NK-92 treated with Interleukin-12 subunit alpha and Interleukin-12 subunit beta, amount 100 ng/mL, for 24 hours (cell line): ENCODE results near the gene CCDC83.
"Not testable (repeated sequence)": the region's sequence is repeated elsewhere in the genome, so short reads cannot be mapped to it uniquely, and the experiment has no call there.

ENCODE experiments used
- DNase-seq: peaks from one replicate; lab custom pipeline; 2025; lab: John Stamatoyannopoulos, UW

CCDC83 gene

DNA sequence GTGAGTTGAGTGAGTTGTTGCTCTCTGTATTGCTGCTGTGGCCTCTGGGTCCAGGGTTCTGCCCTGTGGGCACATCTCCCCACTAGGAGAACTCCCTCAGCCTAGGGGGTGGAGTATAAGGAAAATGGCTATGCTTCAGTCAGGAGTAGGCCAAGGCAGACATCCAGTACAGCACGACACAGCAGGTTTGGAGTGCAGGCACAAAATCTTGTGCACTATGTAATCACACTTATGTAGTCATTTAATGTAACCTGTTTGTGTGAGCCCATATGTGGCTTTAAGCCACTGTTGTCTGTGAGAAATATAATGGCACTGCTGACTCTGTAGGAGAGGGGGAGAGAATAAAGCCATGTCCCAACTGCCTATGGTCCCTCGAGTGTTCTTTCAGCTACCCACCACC lies 90.1 kb downstream of the CCDC83 start:
- DNase-seq = no peak

- no peak for DNase-seq
Observed at GRCh38 chr11:85945788-85946187, 90.6 kb downstream of the CCDC83 start.

- no peak for DNase-seq
Observed at GRCh38 chr11:85946221-85946620, 91.0 kb downstream of the CCDC83 start.

- DNase-seq = peak; percentile 23
Observed at GRCh38 chr11:85947431-85948272, 92.5 kb downstream of the CCDC83 start.

- no peak for DNase-seq
Observed at GRCh38 chr11:85948884-85949283, 93.7 kb downstream of the CCDC83 start.

GRCh38 chr11:85949798-85950197 lies 94.6 kb downstream of the CCDC83 start:
- no peak for DNase-seq

DNA sequence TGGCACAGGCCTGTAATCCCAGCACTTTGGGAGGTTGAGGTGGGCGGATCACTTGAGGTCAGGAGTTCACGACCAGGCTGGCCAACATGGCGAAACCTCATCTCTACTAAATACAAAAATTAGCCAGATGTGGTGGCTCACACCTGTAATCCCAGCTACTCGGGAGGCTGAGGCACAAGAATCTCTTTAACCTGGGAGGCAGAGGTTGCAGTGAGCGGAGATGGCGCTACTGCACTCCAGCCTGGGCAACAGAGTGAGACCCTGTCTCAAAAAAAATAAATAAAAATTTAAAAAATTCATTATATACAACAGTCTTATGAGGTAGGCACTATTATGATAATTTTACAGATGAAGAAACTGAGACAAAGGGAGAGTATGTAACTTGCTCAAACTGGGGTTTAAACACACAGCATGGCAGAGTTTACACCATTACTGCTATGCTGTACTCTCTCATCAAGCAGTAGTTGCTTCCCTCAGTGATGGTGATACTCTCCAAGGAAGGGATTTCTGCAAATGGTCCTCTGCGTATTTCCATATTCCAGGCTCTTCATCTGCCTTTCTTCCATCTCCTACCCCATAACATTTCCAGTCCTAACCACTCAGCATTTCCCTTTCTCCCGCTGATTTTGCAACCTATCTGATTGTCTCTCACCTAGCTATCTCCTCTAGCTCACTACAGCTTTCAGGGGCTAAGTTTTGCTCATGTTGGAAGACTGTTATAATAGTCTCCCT lies 95.3 kb downstream of the CCDC83 start:
- DNase-seq = no peak

GRCh38 chr11:85951049-85951405 lies 95.8 kb downstream of the CCDC83 start:
- DNase-seq = no peak

GRCh38 chr11:85951428-85952107 lies 96.4 kb downstream of the CCDC83 start:
- no peak for DNase-seq

DNA sequence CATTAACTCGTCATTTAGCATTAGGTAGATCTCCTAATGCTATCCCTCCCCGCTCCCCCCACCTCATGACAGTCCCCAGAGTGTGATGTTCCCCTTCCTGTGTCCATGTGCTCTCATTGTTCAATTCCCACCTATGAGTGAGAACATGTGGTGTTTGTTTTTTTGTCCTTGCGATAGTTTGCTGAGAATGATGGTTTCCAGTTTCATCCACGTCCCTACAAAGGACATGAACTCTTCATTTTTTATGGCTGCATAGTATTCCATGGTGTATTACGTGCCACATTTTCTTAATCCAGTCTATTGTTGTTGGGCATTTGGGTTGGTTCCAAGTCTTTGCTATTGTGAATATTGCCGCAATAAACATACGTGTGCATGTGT lies 96.9 kb downstream of the CCDC83 start:
- DNase-seq = not testable (repeated sequence)

- no peak for DNase-seq
Observed at GRCh38 chr11:85953491-85954143, 98.4 kb downstream of the CCDC83 start.

DNA sequence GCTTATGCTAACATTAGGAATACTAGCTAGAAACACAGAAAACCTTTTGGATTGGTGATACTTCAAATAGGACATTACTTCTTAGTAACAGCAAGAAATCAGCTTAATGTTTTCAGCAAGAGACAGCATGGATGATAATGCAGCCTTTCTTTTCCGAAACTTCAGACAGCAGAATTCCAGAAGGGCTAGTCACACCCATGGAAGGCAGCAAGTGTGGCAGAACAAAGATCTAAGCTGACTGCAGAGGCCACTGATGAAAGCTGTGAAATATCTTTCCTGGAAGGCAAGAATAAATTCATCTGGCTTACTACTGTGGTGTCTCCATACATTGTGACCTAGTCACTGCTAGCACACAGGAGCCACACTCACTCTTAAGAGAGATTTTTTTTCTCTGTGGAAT lies 100.3 kb downstream of the CCDC83 start:
- DNase-seq = no peak

DNA sequence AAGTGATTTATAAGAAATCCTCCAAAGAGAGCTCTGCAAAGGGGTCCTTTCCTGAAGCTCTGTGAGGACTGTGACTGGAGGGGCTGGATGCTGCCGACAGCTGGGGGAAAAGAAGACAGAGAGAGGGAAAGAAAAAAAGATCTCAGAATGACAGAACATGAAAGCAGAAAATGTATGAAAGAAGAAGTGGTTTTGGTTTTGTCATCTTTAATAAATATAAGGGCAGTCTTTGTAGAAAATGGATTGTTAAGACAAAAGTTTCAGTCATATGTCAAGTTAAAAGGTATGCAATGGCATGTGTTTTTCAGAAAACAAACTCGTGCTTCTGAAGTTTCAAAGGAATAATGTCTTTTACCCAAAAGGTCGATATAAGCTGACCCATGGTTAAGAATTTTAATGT lies 105.5 kb downstream of the CCDC83 start:
- DNase-seq = no peak

DNA sequence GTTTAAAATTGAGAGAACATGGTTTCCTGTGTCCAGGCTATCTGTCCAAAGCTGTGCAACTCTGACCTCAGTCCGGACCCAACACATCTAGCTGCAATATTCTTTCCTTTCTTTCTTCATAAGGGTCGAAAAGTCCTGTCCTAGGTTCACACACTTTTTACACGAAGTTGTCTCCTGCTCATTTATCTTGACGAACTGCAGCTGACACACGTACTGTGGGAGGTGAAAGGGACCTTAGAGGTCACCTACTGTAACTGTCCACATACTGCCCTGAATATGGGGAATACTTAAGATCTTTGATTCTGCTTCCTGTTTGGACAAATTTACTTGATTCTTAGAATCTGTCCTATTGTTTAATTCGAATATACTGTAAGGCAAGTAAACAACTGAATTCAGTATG lies 105.9 kb downstream of the CCDC83 start:
- no peak for DNase-seq

GRCh38 chr11:85961930-85962363 lies 106.8 kb downstream of the CCDC83 start:
- no peak for DNase-seq

GRCh38 chr11:85965202-85965601 lies 110.0 kb downstream of the CCDC83 start:
- no peak for DNase-seq

- no peak for DNase-seq
Observed at GRCh38 chr11:85967457-85967856, 112.3 kb downstream of the CCDC83 start.
